ENCODE measurements around the gene TRAPPC11. TPM values are rescaled to one million over a fixed set of nuclear protein-coding genes. Genes with fewer than 3 reads are reported as not detected.

Gene TRAPPC11
- total and polyA plus RNA-seq, 2 of the 13 experiments (the other 11 are each of a cell fraction or from before 2014, with no cell fraction given), result 18.0 to 23.2 TPM

- TF ChIP-seq DMAP1 (CRISPR knock-in tag; IDR thresholded peaks at IDR 0.05) (no peak), ZNF598 (CRISPR knock-in tag; IDR thresholded peaks at IDR 0.05; ENCODE audit: borderline replicate concordance) (no peak), ZUFSP (CRISPR knock-in tag; IDR thresholded peaks at IDR 0.05; ENCODE audit: borderline replicate concordance) (no peak), NCOR1 (IDR thresholded peaks at IDR 0.05; ENCODE audit: borderline replicate concordance, low read length) (peak; percentile 64; the same call in 1 of the 2 replicates), ZFX (CRISPR knock-in tag; IDR thresholded peaks at IDR 0.05; ENCODE audit: low read depth) (peak; percentile 54), NR2F6 (IDR thresholded peaks at IDR 0.05) (peak; percentile 81), NR2F6 (CRISPR knock-in tag; IDR thresholded peaks at IDR 0.05) (peak; percentile 84), CC2D1A (CRISPR knock-in tag; IDR thresholded peaks at IDR 0.05) (no peak), ZFYVE20 (CRISPR knock-in tag; IDR thresholded peaks at IDR 0.05; ENCODE audit: borderline replicate concordance, low read depth) (no peak), SOX6 (IDR thresholded peaks at IDR 0.05) (no peak), SOX6 (CRISPR knock-in tag; IDR thresholded peaks at IDR 0.05) (peak; percentile 65), YY1 (IDR thresholded peaks at IDR 0.05; ENCODE audit: insufficient read depth, insufficient replicate concordance, low read depth, low read length) (no peak), TEF (CRISPR knock-in tag; IDR thresholded peaks at IDR 0.05) (no peak), TCF7 (IDR thresholded peaks at IDR 0.05; ENCODE audit: low read depth) (peak; percentile 77), RBM22 (optimal IDR thresholded peaks at IDR 0.05; ENCODE audit: low read length) (no peak), DZIP1 (CRISPR knock-in tag; IDR thresholded peaks at IDR 0.05) (no peak), CEBPB (IDR thresholded peaks at IDR 0.05; ENCODE audit: borderline replicate concordance, low read depth, low read length) (peak; percentile 54; the same call in 1 of the 2 replicates), CREB3 (CRISPR knock-in tag; IDR thresholded peaks at IDR 0.05) (no peak), ZNF543 (CRISPR knock-in tag; IDR thresholded peaks at IDR 0.05) (no peak), ZNF629 (CRISPR knock-in tag; conservative IDR thresholded peaks at IDR 0.05) (no peak), ZNF672 (CRISPR knock-in tag; IDR thresholded peaks at IDR 0.05) (no peak), ATF4 (CRISPR knock-in tag; IDR thresholded peaks at IDR 0.05) (no peak)
Measured at GRCh38 chr4:183723561-183724228, 64.6 kb downstream of the TRAPPC11 start (continued).
